A549 (cell line): Measurements from ENCODE around the gene CPT1A. TPM values are rescaled to one million over a fixed set of nuclear protein-coding genes. Genes with fewer than 3 reads are reported as not detected.

ENCODE experiments used
- ATAC-seq, 2 experiments: fragments of 200-7000 bp in 1 of 2; fragments of >200 bp in 1 of 2; cut with Nextera tagmentation in 1 of 2; cut with Tn5 transposase in 1 of 2; 3 replicates each; pipeline versions ENCODE4 v1.8.0 to v1.9.1; 2018 to 2020; ENCODE audit warnings: mild to moderate bottlenecking in 1 of 2, moderate library complexity in 1 of 2
- CTCF ChIA-PET: fragments of 300-600 bp; sonication (Branson Sonifier 250); formaldehyde crosslinking; extraction: SDS; loops from one replicate; lab custom pipeline; 2021; ENCODE audit warnings: antibody characterized with exemption, inconsistent platforms; lab: Yijun Ruan, JAX
- POLR2A ChIA-PET: fragments of 350-600 bp; formaldehyde crosslinking; extraction: SDS; loops from one replicate; lab custom pipeline; 2021; ENCODE audit warnings: antibody characterized with exemption, inconsistent platforms; lab: Yijun Ruan, JAX
- DNase-seq, 2 experiments: peaks; one replicate each; pipeline versions ENCODE4 v3.0.0 to v3.0.0-alpha.2; 2011 to 2016; ENCODE audit warnings: low read depth in 1 of 2, low spot score in 1 of 2
- FAIRE-seq: peaks from 2 replicates; lab custom pipeline; 2011; peaks lifted over from hg19 to GRCh38; lab: Jason Lieb, UNC
- H3K27ac ChIP-seq, 2 experiments: fragments of >200 bp; sonication (Bioruptor Twin); formaldehyde crosslinking; 3 replicates each; pipeline ENCODE4 v1.5.1; 2016 to 2017
- H3K4me1 ChIP-seq: fragments of >200 bp; sonication (Bioruptor Twin); formaldehyde crosslinking; 3 replicates; pipeline ENCODE4 v1.6.1; 2016
- H3K4me2 ChIP-seq: fragments of >200 bp; sonication (Bioruptor Twin); formaldehyde crosslinking; 3 replicates; pipeline ENCODE4 v1.6.1; 2016
- H3K4me3 ChIP-seq: fragments of >200 bp; sonication (Bioruptor Twin); formaldehyde crosslinking; 3 replicates; pipeline ENCODE4 v1.5.1; 2016
- H3K9me3 ChIP-seq: fragments of >200 bp; sonication (Bioruptor Twin); formaldehyde crosslinking; 3 replicates; pipeline ENCODE4 v1.6.1; 2016
- CEBPB ChIP-seq, 2 experiments: fragments of >200 bp in 1 of 2; sonication (Bioruptor Twin) in 1 of 2; formaldehyde crosslinking in 1 of 2; IDR thresholded peaks; 2 replicates each; pipeline ENCODE4 v1.6.1; 2012 to 2016
- CHD2 ChIP-seq: fragments of 150-350 bp; IDR thresholded peaks from 2 replicates; pipeline ENCODE4 v1.6.1; 2014; ENCODE audit warnings: low read length; ENCODE audit not compliant: partially characterized antibody
- EHMT2 ChIP-seq: fragments of 200-600 bp; sonication (generic); IDR thresholded peaks from 2 replicates; pipeline ENCODE4 v1.6.1; 2016; ENCODE audit warnings: antibody characterized with exemption, low read depth, mild to moderate bottlenecking, moderate library complexity
- EP300 ChIP-seq, 2 experiments: fragments of >200 bp; sonication (Bioruptor Twin); formaldehyde crosslinking; IDR thresholded peaks; 2 replicates in 1 of 2; 3 replicates in 1 of 2; pipeline ENCODE4 v1.6.1; 2016 to 2017
- FOSB ChIP-seq: fragments of 250-450 bp; sonication (Bioruptor Pico); IDR thresholded peaks from 2 replicates; pipeline ENCODE4 v1.5.0; 2020; ENCODE audit warnings: mild to moderate bottlenecking, moderate library complexity
- GATA3 ChIP-seq: IDR thresholded peaks from 2 replicates; pipeline ENCODE4 v1.6.1; 2012; ENCODE audit warnings: borderline replicate concordance
- HEYL ChIP-seq: fragments of 250-450 bp; sonication (Bioruptor Pico); IDR thresholded peaks from 2 replicates; pipeline ENCODE4 v1.8.0; 2021; ENCODE audit warnings: mild to moderate bottlenecking, moderate library complexity
- HOXB13 ChIP-seq: fragments of 250-450 bp; sonication (Bioruptor Pico); IDR thresholded peaks from 2 replicates; pipeline ENCODE4 v1.5.0; 2020; ENCODE audit warnings: low read depth, mild to moderate bottlenecking, moderate library complexity
- MAFK ChIP-seq: fragments of 450-650 bp; IDR thresholded peaks from 2 replicates; pipeline ENCODE4 v1.6.1; 2014; ENCODE audit not compliant: partially characterized antibody
- POLR2A ChIP-seq: IDR thresholded peaks from 2 replicates; pipeline ENCODE4 v1.6.1; 2012; ENCODE audit warnings: mild to moderate bottlenecking, low read length
- RAD21 ChIP-seq, 2 experiments: fragments of >200 bp in 1 of 2; sonication (Bioruptor Twin) in 1 of 2; formaldehyde crosslinking in 1 of 2; IDR thresholded peaks in 1 of 2; conservative IDR thresholded peaks in 1 of 2; 2 replicates in 1 of 2; 3 replicates in 1 of 2; pipeline ENCODE4 v1.6.1; 2012 to 2018; ENCODE audit warnings: inconsistent platforms in 1 of 2
- RARB ChIP-seq: fragments of 250-450 bp; sonication (Bioruptor Pico); IDR thresholded peaks from 2 replicates; pipeline ENCODE4 v1.8.0; 2021; ENCODE audit warnings: mild to moderate bottlenecking, moderate library complexity
- SMC3 ChIP-seq: fragments of >200 bp; sonication (Bioruptor Twin); formaldehyde crosslinking; IDR thresholded peaks from 3 replicates; pipeline ENCODE4 v1.6.1; 2018; ENCODE audit warnings: inconsistent platforms
- SREBF2 ChIP-seq: fragments of 450-650 bp; IDR thresholded peaks from 2 replicates; pipeline ENCODE4 v1.6.1; 2014; ENCODE audit warnings: mild to moderate bottlenecking, moderate library complexity
- TP53 ChIP-seq: fragments of 250-450 bp; sonication (Bioruptor Pico); IDR thresholded peaks from 2 replicates; pipeline ENCODE4 v1.5.0; 2021; ENCODE audit warnings: mild to moderate bottlenecking, moderate library complexity
- ZFP36 ChIP-seq: fragments of 450-650 bp; IDR thresholded peaks from 2 replicates; pipeline ENCODE4 v1.6.1; 2014; ENCODE audit warnings: borderline replicate concordance; ENCODE audit not compliant: partially characterized antibody
- WGBS: methylation state at CpG from one replicate; pipeline ENCODE4 v1.1.6; 2017; ENCODE audit errors: missing lambda C conversion rate; 5-methylcytosine and 5-hydroxymethylcytosine counted together
- polyA plus RNA-seq, 4 experiments: library from polyadenylated mRNA; depleted of rRNA in 3 of 4; stranded (reverse); fragments of >200 nt; fragmentation: RNase III in 1 of 4; extraction: RNeasy Plus Mini Kit Qiagen cat#74134 plus additional on column Dnase treatment in 1 of 4; gene quantifications; 2 replicates in 3 of 4; 3 replicates in 1 of 4; pipeline ENCODE4 v1.2.3, GENCODE V29; 2011 to 2017
- TF ChIP-seq, protein P1 (sequence below): fragments of 150-350 bp; IDR thresholded peaks from 2 replicates; pipeline ENCODE4 v1.6.1; 2014; ENCODE audit warnings: low read depth, mild to moderate bottlenecking, low read length
- TF ChIP-seq, protein P2 (sequence below): IDR thresholded peaks from 2 replicates; pipeline ENCODE4 v1.6.1; 2012
- TF ChIP-seq, protein P3 (sequence below): fragments of >200 bp; sonication (Bioruptor Twin); formaldehyde crosslinking; IDR thresholded peaks from 3 replicates; pipeline ENCODE4 v1.5.1; 2016
- TF ChIP-seq, protein P4 (sequence below): fragments of 450-650 bp; IDR thresholded peaks from 2 replicates; pipeline ENCODE4 v1.6.1; 2014; ENCODE audit warnings: antibody characterized with exemption
- TF ChIP-seq, protein P5 (sequence below): fragments of 200-600 bp; sonication (generic); IDR thresholded peaks from 2 replicates; pipeline ENCODE4 v1.6.1; 2016; ENCODE audit warnings: antibody characterized with exemption, mild to moderate bottlenecking, moderate library complexity
- TF ChIP-seq, protein P6 (sequence below): fragments of 250-450 bp; sonication (Bioruptor Pico); IDR thresholded peaks from 2 replicates; pipeline ENCODE4 v1.5.0; 2021; ENCODE audit warnings: mild to moderate bottlenecking, moderate library complexity, borderline replicate concordance

The CPT1A gene
- polyA plus RNA-seq, 2 of the 4 experiments (the other 2 are of a cell fraction), result 15.0 to 21.4 TPM

DNA sequence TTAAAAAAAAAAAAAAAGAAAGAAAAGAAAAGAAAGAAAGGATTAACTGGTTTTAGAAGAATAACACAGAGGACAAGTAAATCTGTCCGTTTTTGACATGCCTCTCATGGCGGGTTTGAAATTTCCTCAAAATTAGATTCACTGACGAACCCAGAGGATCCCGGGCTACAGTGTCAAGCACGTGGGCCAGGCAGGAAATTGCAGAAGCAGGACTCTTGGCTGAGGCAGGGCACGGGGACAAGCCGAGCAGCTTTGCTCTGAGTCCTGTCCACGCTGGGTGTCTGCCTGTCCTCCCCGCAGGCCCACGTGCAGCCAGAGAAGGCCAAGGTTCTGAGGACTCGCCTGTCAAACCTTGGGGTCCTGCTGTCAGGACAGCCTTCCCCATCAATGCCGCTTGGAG, 132.7 kb downstream of the CPT1A start (continued):
- no peak for TF ChIP-seq HEYL (CRISPR knock-in tag)

DNA sequence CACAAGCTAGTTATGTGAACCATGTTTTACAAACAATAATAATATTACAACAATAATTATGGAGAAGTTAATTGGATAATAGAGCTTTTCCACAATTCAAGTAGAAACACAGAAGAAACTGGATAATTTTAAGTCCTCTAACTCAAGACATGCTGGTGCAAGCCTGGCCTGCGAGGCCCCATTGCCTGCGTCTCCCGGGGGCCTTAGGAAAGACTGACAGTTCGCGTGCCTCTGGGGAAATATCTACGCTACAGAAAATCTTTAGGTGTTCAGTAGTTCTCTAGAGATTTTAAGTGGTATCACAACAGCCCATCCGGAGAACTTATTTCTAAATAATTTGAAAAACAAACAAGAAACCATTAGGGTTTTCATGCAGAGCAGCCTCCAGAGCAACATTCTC, 134.2 kb downstream of the CPT1A start:
- H3K27ac ChIP-seq, result no peak overlapping the region
- no peak for ATAC-seq
- no peak for DNase-seq
- WGBS, result 91% methylated on average over 7 of the region's 7 CpGs
- CTCF ChIA-PET, result no interaction called here
- POLR2A ChIA-PET, result no interaction called here
- TF ChIP-seq CEBPB (IDR thresholded peaks at IDR 0.05) (no peak), RARB (CRISPR knock-in tag) (no peak), MAFK (no peak), HEYL (CRISPR knock-in tag) (no peak), ZFP36 (no peak)
- TF ChIP-seq, protein P1, sequence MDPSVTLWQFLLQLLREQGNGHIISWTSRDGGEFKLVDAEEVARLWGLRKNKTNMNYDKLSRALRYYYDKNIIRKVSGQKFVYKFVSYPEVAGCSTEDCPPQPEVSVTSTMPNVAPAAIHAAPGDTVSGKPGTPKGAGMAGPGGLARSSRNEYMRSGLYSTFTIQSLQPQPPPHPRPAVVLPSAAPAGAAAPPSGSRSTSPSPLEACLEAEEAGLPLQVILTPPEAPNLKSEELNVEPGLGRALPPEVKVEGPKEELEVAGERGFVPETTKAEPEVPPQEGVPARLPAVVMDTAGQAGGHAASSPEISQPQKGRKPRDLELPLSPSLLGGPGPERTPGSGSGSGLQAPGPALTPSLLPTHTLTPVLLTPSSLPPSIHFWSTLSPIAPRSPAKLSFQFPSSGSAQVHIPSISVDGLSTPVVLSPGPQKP, result no peak
- TF ChIP-seq, protein P2, sequence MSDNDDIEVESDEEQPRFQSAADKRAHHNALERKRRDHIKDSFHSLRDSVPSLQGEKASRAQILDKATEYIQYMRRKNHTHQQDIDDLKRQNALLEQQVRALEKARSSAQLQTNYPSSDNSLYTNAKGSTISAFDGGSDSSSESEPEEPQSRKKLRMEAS, result no peak
- no peaks in the 10 kb centered on the region for H3K9me3 ChIP-seq
- H3K4me3 ChIP-seq, result no peak overlapping the region
- no peak for FAIRE-seq
- H3K4me1 ChIP-seq, result no peaks in the 10 kb centered on the region
- no peak overlapping the region for H3K4me2 ChIP-seq

DNA sequence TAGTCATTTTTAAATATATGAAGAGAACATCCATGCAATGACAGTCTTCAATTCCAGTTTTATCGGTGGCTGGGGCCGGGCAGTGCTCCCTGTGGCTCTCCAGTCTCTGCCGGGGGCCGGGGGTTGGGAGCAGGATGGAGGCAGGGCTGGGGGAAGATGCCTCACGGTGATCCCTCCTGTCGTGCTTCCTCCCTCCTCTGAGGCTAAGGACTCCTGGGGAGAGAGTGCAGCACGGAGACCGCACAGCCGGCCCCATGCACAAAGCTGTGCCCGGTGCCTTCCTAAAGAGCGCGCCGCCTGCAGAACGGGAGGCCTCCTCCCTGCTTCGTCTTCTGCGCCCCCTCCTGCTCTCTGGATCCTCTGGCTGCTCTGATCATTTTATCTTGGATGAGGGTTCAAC, 136.8 kb downstream of the CPT1A start:
- TF ChIP-seq GATA3 (no peak), EHMT2 (no peak), CEBPB (IDR thresholded peaks at IDR 0.05) (no peak), TP53 (CRISPR knock-in tag) (no peak), HEYL (CRISPR knock-in tag) (no peak), EP300 (IDR thresholded peaks at IDR 0.05) (no peak), HOXB13 (CRISPR knock-in tag) (no peak), SREBF2 (no peak), SMC3 (no peak), CHD2 (no peak), RARB (CRISPR knock-in tag) (no peak), POLR2A (no peak), FOSB (no peak), RAD21 (conservative IDR thresholded peaks at IDR 0.05 in 1 of 2, IDR thresholded peaks at IDR 0.05 in 1 of 2) (no peak)
- TF ChIP-seq, protein P3, sequence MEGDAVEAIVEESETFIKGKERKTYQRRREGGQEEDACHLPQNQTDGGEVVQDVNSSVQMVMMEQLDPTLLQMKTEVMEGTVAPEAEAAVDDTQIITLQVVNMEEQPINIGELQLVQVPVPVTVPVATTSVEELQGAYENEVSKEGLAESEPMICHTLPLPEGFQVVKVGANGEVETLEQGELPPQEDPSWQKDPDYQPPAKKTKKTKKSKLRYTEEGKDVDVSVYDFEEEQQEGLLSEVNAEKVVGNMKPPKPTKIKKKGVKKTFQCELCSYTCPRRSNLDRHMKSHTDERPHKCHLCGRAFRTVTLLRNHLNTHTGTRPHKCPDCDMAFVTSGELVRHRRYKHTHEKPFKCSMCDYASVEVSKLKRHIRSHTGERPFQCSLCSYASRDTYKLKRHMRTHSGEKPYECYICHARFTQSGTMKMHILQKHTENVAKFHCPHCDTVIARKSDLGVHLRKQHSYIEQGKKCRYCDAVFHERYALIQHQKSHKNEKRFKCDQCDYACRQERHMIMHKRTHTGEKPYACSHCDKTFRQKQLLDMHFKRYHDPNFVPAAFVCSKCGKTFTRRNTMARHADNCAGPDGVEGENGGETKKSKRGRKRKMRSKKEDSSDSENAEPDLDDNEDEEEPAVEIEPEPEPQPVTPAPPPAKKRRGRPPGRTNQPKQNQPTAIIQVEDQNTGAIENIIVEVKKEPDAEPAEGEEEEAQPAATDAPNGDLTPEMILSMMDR, result no peak
- TF ChIP-seq, protein P4, sequence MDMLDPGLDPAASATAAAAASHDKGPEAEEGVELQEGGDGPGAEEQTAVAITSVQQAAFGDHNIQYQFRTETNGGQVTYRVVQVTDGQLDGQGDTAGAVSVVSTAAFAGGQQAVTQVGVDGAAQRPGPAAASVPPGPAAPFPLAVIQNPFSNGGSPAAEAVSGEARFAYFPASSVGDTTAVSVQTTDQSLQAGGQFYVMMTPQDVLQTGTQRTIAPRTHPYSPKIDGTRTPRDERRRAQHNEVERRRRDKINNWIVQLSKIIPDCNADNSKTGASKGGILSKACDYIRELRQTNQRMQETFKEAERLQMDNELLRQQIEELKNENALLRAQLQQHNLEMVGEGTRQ, result no peak
- TF ChIP-seq, protein P5, sequence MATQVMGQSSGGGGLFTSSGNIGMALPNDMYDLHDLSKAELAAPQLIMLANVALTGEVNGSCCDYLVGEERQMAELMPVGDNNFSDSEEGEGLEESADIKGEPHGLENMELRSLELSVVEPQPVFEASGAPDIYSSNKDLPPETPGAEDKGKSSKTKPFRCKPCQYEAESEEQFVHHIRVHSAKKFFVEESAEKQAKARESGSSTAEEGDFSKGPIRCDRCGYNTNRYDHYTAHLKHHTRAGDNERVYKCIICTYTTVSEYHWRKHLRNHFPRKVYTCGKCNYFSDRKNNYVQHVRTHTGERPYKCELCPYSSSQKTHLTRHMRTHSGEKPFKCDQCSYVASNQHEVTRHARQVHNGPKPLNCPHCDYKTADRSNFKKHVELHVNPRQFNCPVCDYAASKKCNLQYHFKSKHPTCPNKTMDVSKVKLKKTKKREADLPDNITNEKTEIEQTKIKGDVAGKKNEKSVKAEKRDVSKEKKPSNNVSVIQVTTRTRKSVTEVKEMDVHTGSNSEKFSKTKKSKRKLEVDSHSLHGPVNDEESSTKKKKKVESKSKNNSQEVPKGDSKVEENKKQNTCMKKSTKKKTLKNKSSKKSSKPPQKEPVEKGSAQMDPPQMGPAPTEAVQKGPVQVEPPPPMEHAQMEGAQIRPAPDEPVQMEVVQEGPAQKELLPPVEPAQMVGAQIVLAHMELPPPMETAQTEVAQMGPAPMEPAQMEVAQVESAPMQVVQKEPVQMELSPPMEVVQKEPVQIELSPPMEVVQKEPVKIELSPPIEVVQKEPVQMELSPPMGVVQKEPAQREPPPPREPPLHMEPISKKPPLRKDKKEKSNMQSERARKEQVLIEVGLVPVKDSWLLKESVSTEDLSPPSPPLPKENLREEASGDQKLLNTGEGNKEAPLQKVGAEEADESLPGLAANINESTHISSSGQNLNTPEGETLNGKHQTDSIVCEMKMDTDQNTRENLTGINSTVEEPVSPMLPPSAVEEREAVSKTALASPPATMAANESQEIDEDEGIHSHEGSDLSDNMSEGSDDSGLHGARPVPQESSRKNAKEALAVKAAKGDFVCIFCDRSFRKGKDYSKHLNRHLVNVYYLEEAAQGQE, result no peak
- TF ChIP-seq, protein P6, sequence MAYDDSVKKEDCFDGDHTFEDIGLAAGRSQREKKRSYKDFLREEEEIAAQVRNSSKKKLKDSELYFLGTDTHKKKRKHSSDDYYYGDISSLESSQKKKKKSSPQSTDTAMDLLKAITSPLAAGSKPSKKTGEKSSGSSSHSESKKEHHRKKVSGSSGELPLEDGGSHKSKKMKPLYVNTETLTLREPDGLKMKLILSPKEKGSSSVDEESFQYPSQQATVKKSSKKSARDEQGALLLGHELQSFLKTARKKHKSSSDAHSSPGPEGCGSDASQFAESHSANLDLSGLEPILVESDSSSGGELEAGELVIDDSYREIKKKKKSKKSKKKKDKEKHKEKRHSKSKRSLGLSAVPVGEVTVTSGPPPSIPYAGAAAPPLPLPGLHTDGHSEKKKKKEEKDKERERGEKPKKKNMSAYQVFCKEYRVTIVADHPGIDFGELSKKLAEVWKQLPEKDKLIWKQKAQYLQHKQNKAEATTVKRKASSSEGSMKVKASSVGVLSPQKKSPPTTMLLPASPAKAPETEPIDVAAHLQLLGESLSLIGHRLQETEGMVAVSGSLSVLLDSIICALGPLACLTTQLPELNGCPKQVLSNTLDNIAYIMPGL (CRISPR knock-in tag), result no peak
- FAIRE-seq (no peak), ATAC-seq (no peak; a peak in 2 of 6 replicates)

More for the DNA sequence above, 136.8 kb downstream of the CPT1A start:
- Histone ChIP-seq H3K9me3 (no peaks in the 10 kb centered on the region), H3K27ac (no peak overlapping the region), H3K4me1 (no peaks in the 10 kb centered on the region), H3K4me3 (no peak overlapping the region), H3K4me2 (no peak overlapping the region)
- POLR2A ChIA-PET, result no interaction called here
- WGBS, result 52% methylated on average over 15 of the region's 16 CpGs
- DNase-seq, result no peak
- CTCF ChIA-PET, result interaction anchor here (0.6 to 1.9 kb wide), 2 partner anchors 13 to 894 kb away, joined by 3 to 6 read pairs; no protein-coding TSS in a partner anchor
